GM12878 (cell line): ENCODE measurements around the gene EFNB2.
A peak's percentile ranks its signal among the peaks of the same experiment; 100 is the strongest.

Source experiments
- CHD1 ChIP-seq: IDR thresholded peaks from 2 replicates; pipeline ENCODE4 v1.6.1; 2012; ENCODE audit warnings: low read depth, low read length, improper control_type of control experiment
- CTCF ChIP-seq, 3 experiments: IDR thresholded peaks in 2 of 3; conservative IDR thresholded peaks in 1 of 3; 2 replicates each; pipeline ENCODE4 v1.5.1; 2011; ENCODE audit warnings: low read depth in 3 of 3, low read length in 3 of 3, mild to moderate bottlenecking in 3 of 3, control low read depth in 2 of 3, moderate library complexity in 2 of 3, inconsistent platforms in 1 of 3, mixed read lengths in 1 of 3; ENCODE audit not compliant: control insufficient read depth in 2 of 3, insufficient read depth in 1 of 3; ENCODE audit errors: extremely low read depth in 1 of 3
- EP300 ChIP-seq, 2 experiments: fragments of 150-350 bp in 1 of 2; IDR thresholded peaks; 2 replicates each; pipeline ENCODE4 v1.6.1; 2011 to 2012; ENCODE audit warnings: low read depth in 2 of 2, low read length in 2 of 2, borderline replicate concordance in 1 of 2, improper control_type of control experiment in 1 of 2, inconsistent platforms in 1 of 2; ENCODE audit not compliant: control insufficient read depth in 1 of 2
- EZH2 ChIP-seq: IDR thresholded peaks from 2 replicates; pipeline ENCODE4 v1.6.1; 2012; ENCODE audit warnings: low read depth, mild to moderate bottlenecking, control low read depth, inconsistent platforms, low read length, borderline replicate concordance; ENCODE audit not compliant: control insufficient read depth
- MEF2A ChIP-seq: IDR thresholded peaks from 2 replicates; pipeline ENCODE4 v1.6.1; 2011; ENCODE audit warnings: low read depth, mild to moderate bottlenecking, low read length, moderate library complexity; ENCODE audit not compliant: insufficient read depth
- SMARCA5 ChIP-seq: fragments of 450-650 bp; IDR thresholded peaks from 2 replicates; pipeline ENCODE4 v1.6.1; 2017; ENCODE audit warnings: mild to moderate bottlenecking
- SREBF1 ChIP-seq: IDR thresholded peaks from 2 replicates; pipeline ENCODE4 v1.6.1; 2012; ENCODE audit warnings: mild to moderate bottlenecking, low read length
- YY1 ChIP-seq: IDR thresholded peaks from 2 replicates; pipeline ENCODE4 v1.6.1; 2011; ENCODE audit warnings: low read depth, mild to moderate bottlenecking, low read length
- ZBTB40 ChIP-seq: fragments of 450-650 bp; IDR thresholded peaks from 2 replicates; pipeline ENCODE4 v1.6.1; 2016; ENCODE audit warnings: mild to moderate bottlenecking, moderate library complexity, borderline replicate concordance
- TF ChIP-seq, protein P1 (sequence below): IDR thresholded peaks from 2 replicates; pipeline ENCODE4 v1.6.1; 2012; ENCODE audit warnings: low read length, inconsistent platforms

DNA sequence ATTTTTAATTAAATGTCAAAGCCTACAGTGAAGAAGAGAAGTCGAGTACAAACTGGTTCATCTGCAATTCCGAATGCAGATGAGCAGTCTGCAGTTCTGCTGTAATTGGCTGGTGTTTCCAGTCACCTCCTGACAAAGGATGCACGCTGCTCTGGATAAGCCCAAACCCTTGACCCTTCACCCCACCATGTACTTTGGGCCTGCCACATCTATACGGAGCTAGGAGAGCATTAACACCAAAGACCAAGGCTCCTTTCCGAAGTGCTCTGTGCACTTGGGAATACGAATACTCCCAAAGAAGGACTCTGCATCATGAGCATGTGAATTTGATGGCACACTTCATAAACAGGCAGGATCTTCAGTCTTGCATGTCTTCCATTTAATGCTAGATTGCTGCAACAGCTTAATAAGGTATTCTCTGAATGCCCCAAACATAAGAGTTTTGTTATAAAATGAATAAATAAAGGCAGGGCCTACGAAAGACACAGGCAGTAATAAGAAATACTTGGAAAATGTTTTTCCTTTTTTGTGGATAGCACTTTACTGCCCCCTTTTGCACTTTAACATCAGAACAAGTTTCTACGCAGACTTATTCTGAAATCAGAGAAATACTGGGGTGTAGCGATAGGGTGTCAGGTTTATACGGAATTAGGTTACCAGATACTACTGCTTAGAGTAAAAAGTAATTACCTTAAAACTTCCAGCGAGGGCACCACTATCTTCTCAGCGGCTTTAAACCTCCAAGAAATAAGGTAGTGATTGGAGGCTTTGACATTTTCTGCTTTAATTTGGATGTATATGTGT, 15.0 kb downstream of the EFNB2 start:
- TF ChIP-seq SREBF1 (no peak), MEF2A (no peak), CTCF (IDR thresholded peaks at IDR 0.05 in 2 of 3, conservative IDR thresholded peaks at IDR 0.05 in 1 of 3; ENCODE audit: control insufficient read depth in 2 of 3, extremely low read depth in 1 of 3, insufficient read depth in 1 of 3, low read depth in 3 of 3, low read length in 3 of 3) (peak in 1 of 3 experiments; percentile 29; a peak in 2 of 6 replicates), CHD1 (no peak), YY1 (no peak), ZBTB40 (no peak), EP300 (IDR thresholded peaks at IDR 0.05; ENCODE audit: borderline replicate concordance in 1 of 2, control insufficient read depth in 1 of 2, low read depth in 2 of 2, low read length in 2 of 2) (no peak), EZH2 (no peak), SMARCA5 (no peak)
- TF ChIP-seq, protein P1, sequence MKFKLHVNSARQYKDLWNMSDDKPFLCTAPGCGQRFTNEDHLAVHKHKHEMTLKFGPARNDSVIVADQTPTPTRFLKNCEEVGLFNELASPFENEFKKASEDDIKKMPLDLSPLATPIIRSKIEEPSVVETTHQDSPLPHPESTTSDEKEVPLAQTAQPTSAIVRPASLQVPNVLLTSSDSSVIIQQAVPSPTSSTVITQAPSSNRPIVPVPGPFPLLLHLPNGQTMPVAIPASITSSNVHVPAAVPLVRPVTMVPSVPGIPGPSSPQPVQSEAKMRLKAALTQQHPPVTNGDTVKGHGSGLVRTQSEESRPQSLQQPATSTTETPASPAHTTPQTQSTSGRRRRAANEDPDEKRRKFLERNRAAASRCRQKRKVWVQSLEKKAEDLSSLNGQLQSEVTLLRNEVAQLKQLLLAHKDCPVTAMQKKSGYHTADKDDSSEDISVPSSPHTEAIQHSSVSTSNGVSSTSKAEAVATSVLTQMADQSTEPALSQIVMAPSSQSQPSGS = no peak
